Midbrain (tissue), 1 donor: ENCODE data around the gene OR4F17.
"Not testable (repeated sequence)": the region's sequence is repeated elsewhere in the genome, so short reads cannot be mapped to it uniquely, and the experiment has no call there.

Experiments
- DNase-seq: peaks from one replicate; lab custom pipeline; 2025; lab: John Stamatoyannopoulos, UW

The OR4F17 gene

GRCh38 chr19:106804-107203 is at the start of gene OR4F17:
TSS of gene OR4F17 (plus strand) at chr19:107104. CDS start at chr19:110679, 3,575 bp downstream.
- DNase-seq, result not testable (repeated sequence)

GRCh38 chr19:70793-71192 is 36.1 kb upstream of the OR4F17 start:
- DNase-seq, result not testable (repeated sequence)

- not testable (repeated sequence) for DNase-seq
These were observed 24.0 kb upstream of the OR4F17 start for GRCh38 chr19:82864-83263.

- DNase-seq, result not testable (repeated sequence)
These were observed 23.3 kb upstream of the OR4F17 start for GRCh38 chr19:83626-84025.

GRCh38 chr19:90678-91077 is 16.2 kb upstream of the OR4F17 start:
- DNase-seq, result not testable (repeated sequence)

- not testable (repeated sequence) for DNase-seq
These were observed 12.1 kb upstream of the OR4F17 start for GRCh38 chr19:94794-95193.

- not testable (repeated sequence) for DNase-seq
These were observed 9.3 kb upstream of the OR4F17 start for GRCh38 chr19:97647-98046.

GRCh38 chr19:120443-121140 is 13.7 kb downstream of the OR4F17 start:
- not testable (repeated sequence) for DNase-seq
